HG03439 (cell line): ENCODE data around the gene COMMD10.

Experiments
- ATAC-seq: cut with Tn5 transposase; IDR thresholded peaks from one replicate; pipeline ENCODE4 v1.9.1; 2021; ENCODE audit warnings: mild to moderate bottlenecking, moderate library complexity; ENCODE audit not compliant: unreplicated experiment

The COMMD10 gene

DNA sequence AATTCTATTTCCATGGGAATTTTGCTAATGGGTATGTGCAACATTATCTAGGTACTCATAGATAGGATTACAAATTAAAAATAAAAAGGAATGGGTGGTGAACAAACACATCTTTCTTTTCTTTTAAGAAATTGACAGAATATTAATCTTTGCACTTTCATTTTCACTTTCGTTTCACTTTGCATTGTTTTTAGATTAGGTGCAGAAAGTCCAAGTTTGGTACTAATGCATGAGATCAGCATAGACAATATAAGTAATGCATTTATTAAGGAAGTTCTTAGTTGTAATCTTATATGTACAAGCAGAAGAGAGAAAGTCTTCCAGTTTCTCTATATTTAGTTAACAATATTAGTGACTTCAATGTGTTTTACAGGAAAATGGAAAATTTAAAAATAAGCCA lies 196.5 kb downstream of the COMMD10 start:
- ATAC-seq, result no peak

- ATAC-seq, result no peak
These were observed 203.7 kb downstream of the COMMD10 start for GRCh38 chr5:116288524-116288923.

DNA sequence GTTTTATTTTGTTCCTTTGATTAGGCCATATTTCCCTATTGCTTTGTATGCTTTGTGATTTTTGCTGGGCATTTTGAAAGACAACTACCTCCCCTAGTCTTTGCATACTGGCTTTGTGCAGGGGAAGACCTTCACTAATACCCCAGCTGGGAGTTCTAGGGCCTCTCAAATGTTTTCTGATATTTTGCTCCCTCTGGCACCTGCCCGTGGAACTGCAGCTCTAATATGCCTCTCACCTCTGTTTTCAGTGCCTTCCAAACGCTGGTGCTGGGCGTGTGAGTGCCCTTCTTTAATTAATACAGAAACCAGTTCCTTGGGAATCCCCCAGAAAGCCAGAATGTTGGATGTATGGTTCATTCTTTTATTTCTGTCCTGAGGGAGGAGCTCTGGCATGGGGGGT lies 204.5 kb downstream of the COMMD10 start:
- ATAC-seq, result no peak

DNA sequence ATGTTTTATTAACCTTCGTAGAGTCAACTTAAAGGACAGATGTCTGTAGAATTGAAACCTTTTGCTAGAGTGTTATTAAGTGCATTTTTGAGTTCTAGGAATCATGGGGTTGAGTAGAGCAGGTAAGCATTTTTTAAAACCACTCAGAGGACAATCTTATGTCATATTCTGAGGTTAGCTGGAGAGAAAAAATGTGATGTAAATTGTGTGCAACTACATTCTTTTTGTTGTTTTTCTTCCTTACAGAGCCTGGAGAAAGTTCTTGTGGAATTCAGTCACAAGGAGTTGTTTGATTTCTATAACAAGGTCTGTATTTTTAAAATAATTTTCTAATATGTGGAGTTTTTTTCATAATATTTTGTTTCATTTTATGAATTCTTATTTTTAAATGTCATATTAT lies 206.4 kb downstream of the COMMD10 start:
- ATAC-seq, result no peak

- ATAC-seq, result no peak
These were observed 207.5 kb downstream of the COMMD10 start for GRCh38 chr5:116292321-116292720.

GRCh38 chr5:116296335-116297072 lies 211.7 kb downstream of the COMMD10 start:
- no peak for ATAC-seq

DNA sequence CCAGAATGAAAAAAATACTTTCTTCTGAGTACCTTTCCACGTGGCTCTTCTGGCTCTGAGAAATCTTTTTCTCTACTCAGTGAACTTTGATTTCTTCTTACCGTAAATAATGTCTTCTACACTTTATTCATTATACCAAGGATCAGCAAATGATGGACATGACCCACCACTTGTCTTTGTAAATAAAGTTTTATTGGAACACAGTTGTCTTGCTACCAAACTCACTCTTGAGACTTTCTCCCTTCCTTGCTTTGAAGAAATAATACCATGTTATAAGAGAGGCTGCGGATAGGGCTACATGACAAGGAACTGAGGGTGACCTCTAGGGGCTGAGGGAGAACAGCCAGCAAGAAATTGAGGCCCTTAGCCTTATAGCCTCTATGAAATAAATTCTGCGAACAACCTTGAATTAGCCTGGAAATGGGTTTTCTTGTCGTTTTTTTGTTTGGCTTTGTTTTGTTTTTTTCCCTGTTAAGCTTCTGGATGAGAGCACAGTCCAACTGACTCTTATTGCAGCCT lies 212.5 kb downstream of the COMMD10 start:
- ATAC-seq, result no peak

- ATAC-seq, result no peak
These were observed 215.2 kb downstream of the COMMD10 start for GRCh38 chr5:116299746-116300640.

DNA sequence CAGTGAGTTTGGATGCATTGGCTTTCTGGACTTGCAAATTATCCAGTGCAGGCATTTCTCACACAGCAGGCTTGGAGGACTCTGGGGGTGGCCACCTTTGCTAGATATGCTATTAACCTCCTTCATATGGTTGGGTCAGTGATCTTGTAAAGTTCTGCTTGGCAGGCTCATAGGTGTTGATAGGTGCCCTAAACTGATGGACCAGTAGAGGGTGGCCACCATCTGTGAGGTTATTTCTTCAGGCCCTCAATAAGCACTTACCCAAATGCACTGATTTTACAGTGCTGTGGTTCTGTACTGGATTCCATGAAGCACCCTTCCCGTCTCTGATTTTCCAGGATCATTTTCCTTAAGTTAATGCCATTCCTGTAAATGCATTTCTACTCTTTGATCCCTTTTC lies 216.3 kb downstream of the COMMD10 start:
- ATAC-seq, result no peak

DNA sequence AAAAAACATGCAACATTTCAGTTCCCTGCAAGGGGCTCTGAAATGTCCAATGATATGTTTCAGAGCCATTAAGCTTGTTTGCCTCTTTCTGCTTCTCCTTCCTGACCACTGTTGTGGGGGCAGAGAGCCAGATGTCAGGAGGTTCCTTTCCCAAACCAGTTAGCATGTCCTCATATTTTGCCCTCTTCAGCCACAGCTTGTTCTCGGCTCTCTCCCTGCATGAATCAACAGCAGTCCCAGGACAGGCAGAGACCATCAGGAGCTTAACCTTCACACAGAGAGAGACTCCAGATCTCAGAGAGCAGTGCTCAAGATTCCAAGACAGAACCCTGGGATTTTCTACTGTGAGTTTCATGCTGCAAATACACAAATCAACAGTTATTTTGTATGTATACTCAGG lies 218.5 kb downstream of the COMMD10 start:
- ATAC-seq, result no peak

DNA sequence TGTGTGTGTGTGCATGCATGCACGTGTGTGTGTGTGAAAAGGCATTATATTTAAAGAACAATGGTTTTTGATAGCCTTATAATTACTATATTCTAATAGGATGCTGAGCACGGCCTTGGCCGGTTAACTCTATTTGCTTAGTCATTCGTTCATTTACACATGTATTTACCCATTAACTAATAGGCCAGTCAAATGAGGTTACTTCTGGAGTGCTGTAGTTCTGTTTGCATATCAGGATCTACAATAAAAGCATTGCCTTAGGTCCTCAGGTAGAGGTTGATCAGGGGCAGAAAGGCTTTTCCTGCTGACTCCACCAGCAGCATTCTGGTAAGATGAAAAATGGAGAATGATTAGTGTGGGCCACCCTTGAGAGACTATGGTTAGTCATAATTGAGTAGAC lies 219.0 kb downstream of the COMMD10 start:
- ATAC-seq, result no peak

- no peak for ATAC-seq
These were observed 221.1 kb downstream of the COMMD10 start for GRCh38 chr5:116305899-116306298.

- no peak for ATAC-seq
These were observed 222.0 kb downstream of the COMMD10 start for GRCh38 chr5:116306846-116307245.

- no peak for ATAC-seq
These were observed 223.6 kb downstream of the COMMD10 start for GRCh38 chr5:116308391-116308790.

- no peak for ATAC-seq
These were observed 228.5 kb downstream of the COMMD10 start for GRCh38 chr5:116313366-116313765.

DNA sequence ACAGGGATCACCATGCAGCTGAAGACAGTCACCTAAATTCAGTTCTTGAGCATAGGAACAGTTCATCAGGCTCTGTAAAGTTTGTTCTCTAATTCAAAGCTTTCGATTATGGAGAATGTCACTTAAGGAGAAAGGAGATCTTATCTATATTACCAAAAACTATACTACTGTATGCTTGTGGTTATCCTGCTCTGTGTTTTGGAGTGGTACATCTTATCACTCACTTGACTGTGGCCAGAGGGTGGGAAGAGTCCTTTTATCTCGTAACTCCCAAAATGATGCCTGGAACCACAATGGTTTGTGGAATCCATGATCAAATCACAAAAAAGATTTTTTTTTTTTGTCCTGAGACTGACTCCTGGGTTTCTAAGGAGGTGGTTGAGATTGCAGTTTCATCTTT lies 230.7 kb downstream of the COMMD10 start:
- no peak for ATAC-seq

DNA sequence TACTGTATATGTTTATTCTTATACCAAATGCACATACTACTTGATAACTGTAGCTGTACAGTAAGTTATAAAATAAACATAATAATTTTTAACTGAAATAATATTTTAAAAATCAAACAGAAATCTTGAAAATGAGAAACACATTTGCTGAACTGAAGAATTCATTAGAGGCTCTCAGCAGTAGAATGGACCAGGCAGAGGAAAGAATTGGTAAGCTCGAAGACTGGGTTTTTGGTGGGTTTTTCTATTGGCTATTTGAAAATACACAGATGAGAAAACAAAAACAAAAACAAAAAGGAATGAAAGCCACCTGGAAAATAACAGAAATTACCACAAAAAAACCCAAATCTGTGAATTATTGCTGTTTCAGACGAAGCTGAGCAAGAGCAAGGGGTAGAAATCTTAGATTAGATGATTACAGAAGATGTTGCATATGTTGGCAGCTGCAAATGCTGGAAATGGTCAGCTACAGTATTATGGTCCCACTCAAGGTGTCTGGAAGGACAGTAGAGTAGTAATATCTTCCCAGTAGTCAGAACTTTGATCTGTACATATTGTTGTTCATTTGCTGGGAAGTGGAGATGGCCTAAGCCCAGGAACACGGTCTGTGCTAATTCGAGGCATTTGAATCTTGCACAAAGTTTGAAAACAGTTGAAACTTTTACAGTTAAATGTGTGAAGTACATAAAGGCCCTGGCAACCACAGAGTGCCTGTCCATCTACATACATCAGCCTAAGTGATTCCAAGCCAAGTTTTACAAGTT lies 233.4 kb downstream of the COMMD10 start:
- no peak for ATAC-seq

DNA sequence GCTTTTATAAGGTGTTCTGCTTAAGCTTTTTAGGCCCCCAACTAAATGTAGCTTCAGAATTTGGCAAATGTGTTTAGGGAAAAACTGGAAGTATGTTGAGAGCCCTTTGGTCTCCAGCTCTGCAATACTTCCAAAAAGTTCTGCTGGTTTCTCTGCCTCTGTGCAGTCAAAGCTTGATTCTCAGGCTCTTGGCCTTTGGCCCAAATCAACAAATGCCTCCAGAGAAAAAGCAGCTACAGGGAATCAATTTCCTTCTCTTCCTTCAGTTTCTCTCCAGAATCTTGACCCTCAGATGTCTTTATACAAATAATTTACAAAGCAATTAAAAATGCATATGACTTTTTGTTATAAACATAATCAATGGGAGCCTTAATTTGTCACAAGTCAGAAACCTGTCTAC lies 235.7 kb downstream of the COMMD10 start:
- ATAC-seq, result no peak

DNA sequence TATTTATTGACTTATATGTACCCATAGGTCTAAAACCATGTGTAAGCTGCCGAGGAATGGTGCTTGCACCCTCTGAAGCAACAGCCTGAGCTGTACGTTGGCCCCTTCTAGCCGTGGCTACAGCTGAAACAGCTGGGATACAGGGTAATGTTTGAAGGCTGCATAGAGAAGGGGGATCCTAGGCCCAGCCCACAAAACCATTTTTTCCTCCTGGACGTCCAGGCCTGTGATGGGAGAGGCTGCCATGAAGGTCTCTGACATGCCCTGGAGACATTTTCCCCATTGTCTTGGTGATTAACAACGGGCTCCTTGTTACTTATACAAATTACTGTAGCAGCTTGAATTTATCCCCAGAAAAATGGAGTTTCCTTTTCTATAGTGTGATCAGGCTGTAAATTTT lies 244.7 kb downstream of the COMMD10 start:
- ATAC-seq, result no peak

DNA sequence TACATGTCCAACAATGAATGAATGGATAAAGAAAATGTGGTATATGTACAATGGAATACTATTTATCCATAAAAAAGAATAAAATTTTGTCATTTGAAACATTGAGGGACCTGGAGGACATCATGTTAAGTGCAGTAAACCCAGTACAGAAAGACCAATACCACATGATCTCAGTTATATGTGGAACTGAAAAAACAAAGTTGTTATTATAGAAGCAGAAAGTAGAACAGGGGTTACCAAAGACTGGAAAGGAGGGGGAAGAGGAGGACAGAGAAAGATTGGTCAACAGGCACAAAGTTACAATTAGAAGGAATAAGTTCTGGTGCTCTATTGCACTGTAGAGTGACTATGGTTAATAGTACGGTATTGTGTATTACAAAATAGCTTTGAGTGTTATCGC lies 256.0 kb downstream of the COMMD10 start:
- no peak for ATAC-seq
